ENCODE data around the gene MED20. TPM values are rescaled to one million over a fixed set of nuclear protein-coding genes. Genes with fewer than 3 reads are reported as not detected.

Gene MED20
- total and polyA plus RNA-seq, 9 donors: 16.1 to 21.2 (median 18.4) TPM

- Histone ChIP-seq H3K9me3 (replicated peaks; ENCODE audit: control insufficient read depth, low read depth, low read length) (no peaks in the 10 kb centered on the region), H3K27me3 (ENCODE audit: control insufficient read depth, insufficient read depth, low read length) (no peaks in the 10 kb centered on the region), H3K4me1 (ENCODE audit: control insufficient read depth, insufficient read depth, low read length) (peaks cover 57% of the 10 kb centered on the region), H3K4me3 (ENCODE audit: low read length) (no peak overlapping the region), H3K36me3 (ENCODE audit: control insufficient read depth, insufficient read depth, low read length) (peaks cover 68% of the 10 kb centered on the region), H3K27ac (ENCODE audit: low read length) (peak overlapping the region; percentile 77)
- no peak for DNase-seq
- WGBS (ENCODE audit: insufficient coverage): 51% methylated on average over 6 of the region's 8 CpGs
Measured at GRCh38 chr6:41935685-41936072, 14.7 kb upstream of the MED20 start.

GRCh38 chr6:41935193-41935574 is 14.2 kb upstream of the MED20 start:
- no peak for DNase-seq
- Histone ChIP-seq H3K4me3 (ENCODE audit: low read length) (no peak overlapping the region), H3K27ac (ENCODE audit: low read length) (peak overlapping the region; percentile 77), H3K4me1 (ENCODE audit: control insufficient read depth, insufficient read depth, low read length) (peaks cover 53% of the 10 kb centered on the region), H3K27me3 (ENCODE audit: control insufficient read depth, insufficient read depth, low read length) (no peaks in the 10 kb centered on the region), H3K36me3 (ENCODE audit: control insufficient read depth, insufficient read depth, low read length) (peaks cover 73% of the 10 kb centered on the region), H3K9me3 (replicated peaks; ENCODE audit: control insufficient read depth, low read depth, low read length) (no peaks in the 10 kb centered on the region)
- WGBS (ENCODE audit: insufficient coverage): no CpG with 5 or more reads among the region's 1 CpG

- Histone ChIP-seq H3K4me1 (ENCODE audit: control insufficient read depth, insufficient read depth, low read length) (peaks cover 46% of the 10 kb centered on the region), H3K4me3 (ENCODE audit: low read length) (no peak overlapping the region), H3K27ac (ENCODE audit: low read length) (peak overlapping the region; percentile 77), H3K9me3 (replicated peaks; ENCODE audit: control insufficient read depth, low read depth, low read length) (no peaks in the 10 kb centered on the region), H3K27me3 (ENCODE audit: control insufficient read depth, insufficient read depth, low read length) (no peaks in the 10 kb centered on the region), H3K36me3 (ENCODE audit: control insufficient read depth, insufficient read depth, low read length) (peaks cover 75% of the 10 kb centered on the region)
- DNase-seq: no peak
- WGBS (ENCODE audit: insufficient coverage): no CpG with 5 or more reads among the region's 7 CpGs
Measured at GRCh38 chr6:41934278-41935192, 13.6 kb upstream of the MED20 start.

GRCh38 chr6:41932378-41932777 is 11.4 kb upstream of the MED20 start:
- Histone ChIP-seq H3K27ac (ENCODE audit: low read length) (no peak overlapping the region), H3K4me3 (ENCODE audit: low read length) (no peak overlapping the region), H3K4me1 (ENCODE audit: control insufficient read depth, insufficient read depth, low read length) (peaks cover 25% of the 10 kb centered on the region), H3K9me3 (replicated peaks; ENCODE audit: control insufficient read depth, low read depth, low read length) (no peaks in the 10 kb centered on the region), H3K27me3 (ENCODE audit: control insufficient read depth, insufficient read depth, low read length) (no peaks in the 10 kb centered on the region), H3K36me3 (ENCODE audit: control insufficient read depth, insufficient read depth, low read length) (peaks cover 88% of the 10 kb centered on the region)
- WGBS (ENCODE audit: insufficient coverage): 86% methylated on average over 15 of the region's 15 CpGs
- DNase-seq: no peak

GRCh38 chr6:41931792-41932191 is 10.9 kb upstream of the MED20 start:
- WGBS (ENCODE audit: insufficient coverage): 47% methylated on average over 2 of the region's 2 CpGs
- Histone ChIP-seq H3K4me1 (ENCODE audit: control insufficient read depth, insufficient read depth, low read length) (peaks cover 20% of the 10 kb centered on the region), H3K36me3 (ENCODE audit: control insufficient read depth, insufficient read depth, low read length) (peaks cover 87% of the 10 kb centered on the region), H3K27ac (ENCODE audit: low read length) (no peak overlapping the region), H3K27me3 (ENCODE audit: control insufficient read depth, insufficient read depth, low read length) (no peaks in the 10 kb centered on the region), H3K9me3 (replicated peaks; ENCODE audit: control insufficient read depth, low read depth, low read length) (no peaks in the 10 kb centered on the region), H3K4me3 (ENCODE audit: low read length) (no peak overlapping the region)
- no peak for DNase-seq

- Histone ChIP-seq H3K9me3 (replicated peaks; ENCODE audit: control insufficient read depth, low read depth, low read length) (no peaks in the 10 kb centered on the region), H3K27ac (ENCODE audit: low read length) (no peak overlapping the region), H3K36me3 (ENCODE audit: control insufficient read depth, insufficient read depth, low read length) (peaks cover 73% of the 10 kb centered on the region), H3K4me1 (ENCODE audit: control insufficient read depth, insufficient read depth, low read length) (peaks cover 2% of the 10 kb centered on the region), H3K27me3 (ENCODE audit: control insufficient read depth, insufficient read depth, low read length) (no peaks in the 10 kb centered on the region), H3K4me3 (ENCODE audit: low read length) (no peak overlapping the region)
- no peak for DNase-seq
- WGBS (ENCODE audit: insufficient coverage): 92% methylated on average over 4 of the region's 6 CpGs
Measured at GRCh38 chr6:41929924-41930323, 9.0 kb upstream of the MED20 start.

GRCh38 chr6:41927253-41927652 is 6.3 kb upstream of the MED20 start:
- H3K27me3 ChIP-seq (ENCODE audit: control insufficient read depth, insufficient read depth, low read length): no peaks in the 10 kb centered on the region
- DNase-seq: no peak
- H3K4me3 ChIP-seq (ENCODE audit: low read length): no peak overlapping the region
- H3K4me1 ChIP-seq (ENCODE audit: control insufficient read depth, insufficient read depth, low read length): peaks cover 12% of the 10 kb centered on the region
- H3K9me3 ChIP-seq (replicated peaks; ENCODE audit: control insufficient read depth, low read depth, low read length): no peaks in the 10 kb centered on the region
- peaks cover 62% of the 10 kb centered on the region for H3K36me3 ChIP-seq (ENCODE audit: control insufficient read depth, insufficient read depth, low read length)
- H3K27ac ChIP-seq (ENCODE audit: low read length): no peak overlapping the region
- 81% methylated on average over 5 of the region's 6 CpGs for WGBS (ENCODE audit: insufficient coverage)

- H3K4me3 ChIP-seq (ENCODE audit: low read length): peak overlapping the region; percentile 72
- no peak for DNase-seq
- no peaks in the 10 kb centered on the region for H3K27me3 ChIP-seq (ENCODE audit: control insufficient read depth, insufficient read depth, low read length)
- H3K4me1 ChIP-seq (ENCODE audit: control insufficient read depth, insufficient read depth, low read length): peaks cover 25% of the 10 kb centered on the region
- H3K9me3 ChIP-seq (replicated peaks; ENCODE audit: control insufficient read depth, low read depth, low read length): no peaks in the 10 kb centered on the region
- WGBS (ENCODE audit: insufficient coverage): 5% methylated on average over 4 of the region's 7 CpGs
- no peak overlapping the region for H3K27ac ChIP-seq (ENCODE audit: low read length)
- peaks cover 17% of the 10 kb centered on the region for H3K36me3 ChIP-seq (ENCODE audit: control insufficient read depth, insufficient read depth, low read length)
Measured at GRCh38 chr6:41922154-41922553, 1.2 kb upstream of the MED20 start.

GRCh38 chr6:41921712-41921998 is 716 bp upstream of the MED20 start:
- H3K9me3 ChIP-seq (replicated peaks; ENCODE audit: control insufficient read depth, low read depth, low read length): no peaks in the 10 kb centered on the region
- H3K4me1 ChIP-seq (ENCODE audit: control insufficient read depth, insufficient read depth, low read length): peaks cover 25% of the 10 kb centered on the region
- peak overlapping the region; percentile 100 for H3K27ac ChIP-seq (ENCODE audit: low read length)
- 1% methylated on average over 16 of the region's 20 CpGs for WGBS (ENCODE audit: insufficient coverage)
- H3K27me3 ChIP-seq (ENCODE audit: control insufficient read depth, insufficient read depth, low read length): no peaks in the 10 kb centered on the region
- peak overlapping the region; percentile 72 for H3K4me3 ChIP-seq (ENCODE audit: low read length)
- peaks cover 17% of the 10 kb centered on the region for H3K36me3 ChIP-seq (ENCODE audit: control insufficient read depth, insufficient read depth, low read length)
- no peak for DNase-seq

GRCh38 chr6:41917528-41917927 is 3.4 kb downstream of the MED20 start:
- Histone ChIP-seq H3K4me3 (ENCODE audit: low read length) (no peak overlapping the region), H3K27ac (ENCODE audit: low read length) (no peak overlapping the region), H3K4me1 (ENCODE audit: control insufficient read depth, insufficient read depth, low read length) (peaks cover 16% of the 10 kb centered on the region), H3K27me3 (ENCODE audit: control insufficient read depth, insufficient read depth, low read length) (no peaks in the 10 kb centered on the region), H3K36me3 (ENCODE audit: control insufficient read depth, insufficient read depth, low read length) (peaks cover 32% of the 10 kb centered on the region), H3K9me3 (replicated peaks; ENCODE audit: control insufficient read depth, low read depth, low read length) (no peaks in the 10 kb centered on the region)
- no peak for DNase-seq
- WGBS (ENCODE audit: insufficient coverage): 100% methylated on average over 1 of the region's 4 CpGs
